Body of pancreas (tissue), 4 donors: Measurements from ENCODE around the gene SCAPER. TPM values are rescaled to one million over a fixed set of nuclear protein-coding genes. Genes with fewer than 3 reads are reported as not detected.

ENCODE experiments used
- ATAC-seq: fragments of 150-250 bp; one replicate; pipeline ENCODE4 v1.9.1; 2016
- DNase-seq, 4 donors: peaks; one replicate each; pipeline ENCODE4 v3.0.0-alpha.2; 2019
- H3K27ac ChIP-seq, 4 donors: fragments of 200-600 bp; sonication (generic); 1 replicate in 3 of 4; 2 replicates in 1 of 4; pipeline versions ENCODE4 v1.5.1 to v1.6.1; 2016 to 2019; ENCODE audit warnings: mild to moderate bottlenecking in 1 of 4, mixed read lengths in 1 of 4, moderate library complexity in 1 of 4
- H3K27me3 ChIP-seq, 2 donors: fragments of 200-600 bp; sonication (generic); one replicate each; pipeline ENCODE4 v1.6.0; 2016; ENCODE audit warnings: mild to moderate bottlenecking in 1 of 2
- H3K36me3 ChIP-seq, 2 donors: fragments of 200-600 bp; sonication (generic); replicated peaks in 1 of 2; 2 replicates each; pipeline ENCODE4 v1.5.1; 2016; ENCODE audit warnings: low read depth in 2 of 2; ENCODE audit not compliant: insufficient read depth in 1 of 2
- H3K4me1 ChIP-seq: fragments of 200-600 bp; sonication (generic); one replicate; pipeline ENCODE4 v1.6.0; 2016
- H3K4me3 ChIP-seq, 2 donors: fragments of 200-600 bp; sonication (generic); 1 replicate in 1 of 2; 2 replicates in 1 of 2; pipeline ENCODE4 v1.5.1; 2016 to 2019
- H3K9me3 ChIP-seq, 3 donors: fragments of 200-600 bp; sonication (generic); 1 replicate in 2 of 3; 2 replicates in 1 of 3; pipeline ENCODE4 v1.5.1; 2016
- CTCF ChIP-seq, 7 experiments: fragments of 450-650 bp in 4 of 7; fragments of 200-600 bp in 3 of 7; sonication (generic) in 3 of 7; IDR thresholded peaks; one replicate each; pipeline ENCODE4 v1.5.1; 2016 to 2019; ENCODE audit warnings: antibody characterized with exemption in 7 of 7
- POLR2A ChIP-seq, 3 donors: fragments of 450-650 bp; IDR thresholded peaks; one replicate each; pipeline ENCODE4 v1.6.1; 2016; ENCODE audit warnings: antibody characterized with exemption in 3 of 3, mild to moderate bottlenecking in 2 of 3
- WGBS, 2 donors: methylation state at CpG; one replicate each; pipeline ENCODE4 v1.1.5; 2017; 5-methylcytosine and 5-hydroxymethylcytosine counted together
- intact Hi-C: fragments of 100-400 bp; cut with DNase I; formaldehyde crosslinking; loops from one replicate; pipeline ENCODE4 v1.15.1; 2023
- total RNA-seq, 2 donors: library from RNA; depleted of rRNA; stranded (reverse); fragments of >200 nt; gene quantifications; one replicate each; pipeline ENCODE4 v1.1.0, GENCODE V29; 2016

SCAPER gene
- total RNA-seq, 2 donors from 2014 or later = 22.1 to 46.2 TPM

GRCh38 chr15:76938752-76939151 is 33.6 kb upstream of the SCAPER start:
- H3K4me3 ChIP-seq = no peak overlapping the region
- ATAC-seq (no peak), DNase-seq (no peak)
- no peak overlapping the region for H3K27ac ChIP-seq
- H3K27me3 ChIP-seq = no peaks in the 10 kb centered on the region
- H3K9me3 ChIP-seq = no peaks in the 10 kb centered on the region
- no peaks in the 10 kb centered on the region for H3K36me3 ChIP-seq
- no peak for TF ChIP-seq POLR2A (IDR thresholded peaks at IDR 0.05)
- no peak for TF ChIP-seq CTCF (IDR thresholded peaks at IDR 0.05)
- intact Hi-C loops = no loop called here
- no peaks in the 10 kb centered on the region for H3K4me1 ChIP-seq
- WGBS, 2 donors = 90 to 97% methylated on average over 5 of the region's 5 CpGs

GRCh38 chr15:76936671-76937070 is 31.5 kb upstream of the SCAPER start:
- Histone ChIP-seq H3K27me3 (no peaks in the 10 kb centered on the region), H3K9me3 (no peaks in the 10 kb centered on the region), H3K4me1 (peaks cover 8% of the 10 kb centered on the region), H3K4me3 (no peak overlapping the region), H3K36me3 (no peaks in the 10 kb centered on the region), H3K27ac (no peak overlapping the region)
- 81 to 93% methylated on average over 3 of the region's 3 CpGs for WGBS, 2 donors
- no peak for ATAC-seq
- no peak for DNase-seq
- intact Hi-C loops = no loop called here
- TF ChIP-seq CTCF (IDR thresholded peaks at IDR 0.05) = no peak
- no peak for TF ChIP-seq POLR2A (IDR thresholded peaks at IDR 0.05)

GRCh38 chr15:76935620-76936019 is 30.5 kb upstream of the SCAPER start:
- H3K4me1 ChIP-seq = peaks cover 14% of the 10 kb centered on the region
- 88 to 97% methylated on average over 2 of the region's 2 CpGs for WGBS, 2 donors
- H3K4me3 ChIP-seq = no peak overlapping the region
- H3K36me3 ChIP-seq = no peaks in the 10 kb centered on the region
- intact Hi-C loops = no loop called here
- ATAC-seq = no peak
- H3K9me3 ChIP-seq = no peaks in the 10 kb centered on the region
- H3K27ac ChIP-seq = no peak overlapping the region
- TF ChIP-seq CTCF (IDR thresholded peaks at IDR 0.05) (no peak), POLR2A (IDR thresholded peaks at IDR 0.05) (no peak)
- no peak for DNase-seq
- H3K27me3 ChIP-seq = no peaks in the 10 kb centered on the region

- ATAC-seq = no peak
- H3K27me3 ChIP-seq = no peaks in the 10 kb centered on the region
- H3K27ac ChIP-seq = peak overlapping the region; percentile 74 to 91 (median 87)
- intact Hi-C loops = no loop called here
- TF ChIP-seq POLR2A (IDR thresholded peaks at IDR 0.05) = no peak
- no peak for TF ChIP-seq CTCF (IDR thresholded peaks at IDR 0.05)
- H3K4me1 ChIP-seq = peaks cover 15% of the 10 kb centered on the region
- no peak for DNase-seq
- no peaks in the 10 kb centered on the region for H3K36me3 ChIP-seq
- no peaks in the 10 kb centered on the region for H3K9me3 ChIP-seq
- peak overlapping the region; percentile 18 to 49 for H3K4me3 ChIP-seq
- WGBS, 2 donors = 16 to 17% methylated on average over 14 of the region's 14 CpGs
Observed at GRCh38 chr15:76932135-76932966, 27.2 kb upstream of the SCAPER start.
